ENCODE measurements around the gene STOM.
"Not testable (repeated sequence)": the region's sequence is repeated elsewhere in the genome, so short reads cannot be mapped to it uniquely, and the experiment has no call there.

The STOM gene

GRCh38 chr9:121298689-121299466 is 71.2 kb downstream of the STOM start:
- peak in 1 of 2 experiments; percentile 14 for DNase-seq

GRCh38 chr9:121298016-121298538 is 72.0 kb downstream of the STOM start:
- no peak for DNase-seq

- DNase-seq: no peak
Observed at GRCh38 chr9:121297389-121297788, 72.7 kb downstream of the STOM start.

- no peak for DNase-seq
Observed at GRCh38 chr9:121296213-121297127, 73.6 kb downstream of the STOM start.

- DNase-seq: no peak
Observed at GRCh38 chr9:121295662-121296191, 74.3 kb downstream of the STOM start.

DNA sequence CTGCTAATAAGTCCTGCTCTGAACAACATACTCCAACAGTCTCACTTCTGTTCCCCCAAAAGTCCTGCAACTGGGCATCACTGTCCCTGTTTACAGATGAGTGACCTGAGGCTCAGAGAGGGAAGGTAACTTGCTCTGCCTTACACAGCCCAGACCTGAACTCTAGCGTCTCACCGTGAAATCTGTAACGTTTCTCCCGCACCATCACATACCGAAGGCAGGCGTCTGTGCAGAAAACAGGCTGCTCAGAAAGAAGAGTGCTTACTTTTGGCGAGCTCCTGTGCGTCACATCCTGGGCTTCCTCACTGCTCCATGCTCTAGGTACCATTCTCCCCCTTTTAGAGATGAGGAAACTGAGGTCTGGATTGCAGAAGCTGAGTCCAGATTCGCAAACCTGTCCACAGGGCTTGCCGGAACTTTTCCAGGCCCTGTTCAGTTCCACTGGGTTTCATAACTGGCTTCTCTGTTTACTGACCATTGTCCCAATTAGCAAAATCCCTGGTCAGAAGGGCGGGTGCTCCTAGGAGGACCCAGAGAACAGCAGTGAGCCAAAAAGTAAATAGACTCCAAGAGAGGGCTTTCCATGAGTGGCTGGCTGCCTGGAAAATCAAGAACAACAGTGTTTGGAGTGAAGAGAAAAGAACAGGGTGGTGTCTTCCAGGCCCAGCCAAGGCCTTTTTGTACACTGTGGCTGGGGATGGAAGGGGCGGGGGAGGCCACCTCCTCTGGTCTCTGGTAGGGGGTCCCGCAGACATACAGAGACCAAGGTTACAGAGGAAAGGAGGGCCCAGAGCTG is 75.0 kb downstream of the STOM start:
- DNase-seq: no peak

- no peak for DNase-seq
Observed at GRCh38 chr9:121294151-121294743, 75.8 kb downstream of the STOM start.

DNA sequence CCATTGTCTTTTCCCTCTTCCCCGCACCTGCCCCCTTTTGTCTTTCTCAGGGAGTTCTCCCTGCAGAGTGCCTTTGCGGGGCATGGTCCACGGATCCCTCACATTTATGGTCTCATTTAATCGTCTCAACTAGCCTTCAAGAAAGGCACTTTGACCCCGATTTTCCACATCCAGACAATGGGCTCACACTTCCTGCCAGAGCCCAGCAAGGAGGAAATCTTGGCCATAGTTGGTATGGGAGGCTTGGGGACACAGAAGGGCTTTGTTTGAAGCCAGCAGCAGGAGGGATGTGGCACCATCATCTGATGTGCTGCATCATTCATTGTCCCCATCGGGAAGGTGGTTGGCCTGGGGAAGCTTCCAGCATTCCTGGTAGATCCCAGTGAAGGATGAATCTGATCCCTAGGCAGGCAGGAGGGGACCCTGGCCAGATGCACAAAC is 77.2 kb downstream of the STOM start:
- DNase-seq: no peak

GRCh38 chr9:121292051-121292450 is 78.0 kb downstream of the STOM start:
- DNase-seq: no peak

GRCh38 chr9:121291536-121291935 is 78.5 kb downstream of the STOM start:
- not testable (repeated sequence) for DNase-seq

- no peak for DNase-seq
Observed at GRCh38 chr9:121289772-121290370, 80.2 kb downstream of the STOM start.

DNA sequence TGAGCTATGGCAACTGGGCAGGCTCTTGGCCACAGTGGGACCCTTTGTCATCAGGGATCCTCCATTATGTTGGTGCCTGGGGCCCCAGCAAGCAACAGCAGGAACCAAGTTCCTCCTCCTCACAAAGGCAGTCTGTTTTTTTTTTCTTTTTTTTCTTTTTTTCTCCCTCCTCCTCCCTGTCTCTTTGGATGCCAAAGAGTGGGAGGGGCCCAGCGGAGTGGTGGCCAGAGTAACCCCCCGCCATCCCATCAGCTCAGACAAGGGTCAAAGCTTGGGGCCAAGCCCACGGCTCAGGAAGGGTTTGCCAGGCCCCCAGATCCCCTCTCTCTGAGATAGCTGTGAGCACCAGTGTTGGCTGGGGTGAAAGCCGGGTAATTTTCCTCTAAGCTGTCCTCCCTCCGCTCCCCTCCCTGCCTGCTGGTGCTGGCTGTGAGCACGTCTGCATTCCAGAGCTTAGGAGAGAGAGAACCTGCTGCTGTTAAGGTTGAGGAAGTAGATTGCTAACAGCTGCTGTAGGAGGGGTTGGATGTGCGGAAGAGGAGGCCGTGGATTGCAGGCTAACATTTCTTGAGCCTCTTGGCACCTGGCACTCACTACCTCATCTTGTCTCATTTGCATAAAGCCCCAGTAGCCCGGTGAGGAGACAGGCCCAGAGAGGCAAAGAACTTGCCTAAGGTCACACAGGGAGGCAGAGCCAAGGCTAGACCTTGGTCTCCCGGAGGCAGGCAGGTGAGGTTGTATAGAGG is 80.9 kb downstream of the STOM start:
- DNase-seq: peak in 1 of 2 experiments; percentile 36
